Heart left ventricle (tissue), 16 donors: Measurements from ENCODE around the gene UNC13C. TPM values are rescaled to one million over a fixed set of nuclear protein-coding genes. Genes with fewer than 3 reads are reported as not detected.

Experiments used
- ATAC-seq, 4 donors: fragments of 200-7000 bp; cut with Tn5 transposase; one replicate each; pipeline ENCODE4 v1.9.1; 2020 to 2022; ENCODE audit warnings: moderate library complexity in 4 of 4, mild to moderate bottlenecking in 3 of 4, moderate number of reproducible peaks in 1 of 4
- DNase-seq, 5 donors: peaks; one replicate each; pipeline ENCODE4 v3.0.0-alpha.2; 2020
- H3K27ac ChIP-seq, 12 donors: fragments of 200-600 bp; sonication (generic) in 4 of 12; one replicate each; pipeline versions ENCODE4 v1.5.0 to v1.8.0; 2016 to 2022; ENCODE audit warnings: mild to moderate bottlenecking in 2 of 12
- H3K27me3 ChIP-seq, 9 donors: fragments of 200-600 bp; sonication (generic) in 2 of 9; one replicate each; pipeline versions ENCODE4 v1.5.1 to v1.8.0; 2016 to 2022; ENCODE audit warnings: mild to moderate bottlenecking in 3 of 9
- H3K36me3 ChIP-seq, 9 donors: fragments of 200-600 bp; sonication (generic) in 2 of 9; one replicate each; pipeline versions ENCODE4 v1.5.0 to v1.8.0; 2018 to 2022; ENCODE audit warnings: mild to moderate bottlenecking in 2 of 9
- H3K4me1 ChIP-seq, 12 donors: fragments of 200-600 bp; sonication (generic) in 4 of 12; one replicate each; pipeline versions ENCODE4 v1.5.0 to v1.8.0; 2016 to 2022; ENCODE audit warnings: mild to moderate bottlenecking in 3 of 12
- H3K4me3 ChIP-seq, 12 donors: fragments of 200-600 bp; sonication (generic) in 4 of 12; one replicate each; pipeline versions ENCODE4 v1.5.0 to v1.8.0; 2017 to 2022; ENCODE audit warnings: mild to moderate bottlenecking in 9 of 12, moderate library complexity in 4 of 12
- H3K9me3 ChIP-seq, 12 donors: fragments of 200-600 bp; sonication (generic) in 4 of 12; one replicate each; pipeline versions ENCODE4 v1.5.0 to v1.8.0; 2016 to 2022; ENCODE audit warnings: mild to moderate bottlenecking in 1 of 12
- POLR2A ChIP-seq, 2 donors: fragments of 450-650 bp; IDR thresholded peaks; one replicate each; pipeline ENCODE4 v1.6.1; 2017; ENCODE audit warnings: antibody characterized with exemption in 2 of 2, mild to moderate bottlenecking in 2 of 2, moderate library complexity in 2 of 2
- WGBS, 4 donors: extraction: QIAGEN DNeasy Blood & Tissue Kit in 2 of 4; methylation state at CpG; one replicate each; pipeline versions ENCODE4 v1.1.5 to v1.1.7; 2013 to 2018; 5-methylcytosine and 5-hydroxymethylcytosine counted together
- intact Hi-C, 10 donors: fragments of 100-400 bp; cut with DNase I; formaldehyde crosslinking; loops; one replicate each; pipeline versions ENCODE4 v1.11.1 to v1.14.2; 2022
- polyA plus RNA-seq, 2 donors: library from polyadenylated mRNA; stranded (reverse); fragments of 200-250 nt; gene quantifications; one replicate each; pipeline ENCODE4 v1.2.3, GENCODE V29; 2013
- total RNA-seq, 9 donors: library from RNA; depleted of rRNA in 2 of 9; stranded (reverse); fragments of >200 nt in 2 of 9; fragmentation: NEBNext Ultra II Directional in 3 of 9; extraction: Animal tissue kit (Norgen Biotek cat#: 25700) in 3 of 9; gene quantifications; one replicate each; pipeline versions ENCODE4 v1.1.0 to v1.2.4, GENCODE V29; 2016 to 2023
- TF ChIP-seq, protein P1 (sequence below), 12 donors: fragments of 200-600 bp; sonication (generic) in 4 of 12; IDR thresholded peaks; one replicate each; pipeline versions ENCODE4 v1.5.0 to v1.8.0; 2018 to 2022; ENCODE audit warnings: antibody characterized with exemption in 12 of 12, mild to moderate bottlenecking in 5 of 12
- donor health status: ischemic (EF 13 %, LVEDD 7.1; RV severe dilation, severe dysfunction).
- donor health status: healthy with polysubstance abuse.
- donor health status: DM: no; HTN: yes; CAD: no.
- donor health status: DM: no; HTN: no; CAD: no.
- donor health status: ischemic (EF 25% LVEDD 6.9; RV normal size, moderate dysfunction).
- donor health status: ischemic (EF 25% LVEDD 5.7; RV mildly dilated, moderate dysfunction).
- donor health status: healthy.
- donor health status: DM: yes; HTN: yes; CAD: no.
- donor health status: ischemic (EF 35%, LVEDD 5.7; RV mildly dilated, moderate dysfunction).
- donor health status: nonischemic (EF 11% LVEDD 7.7; RV severe dilation, severe dysfunction).
- donor health status: DM: yes; HTN: yes; CAD: no.
- donor health status: PGD.
- donor health status: ischemic (EF 29% LVEDD 5.4; RV normal size, mild dysfunction).
- donor health status: nonischemic (EF 23%, LVEDD 6.1; RV moderate dilation, normal function).

UNC13C gene
- total and polyA plus RNA-seq, 11 donors: 0.07 to 0.71 (median 0.39) TPM; not detected in 5

DNA sequence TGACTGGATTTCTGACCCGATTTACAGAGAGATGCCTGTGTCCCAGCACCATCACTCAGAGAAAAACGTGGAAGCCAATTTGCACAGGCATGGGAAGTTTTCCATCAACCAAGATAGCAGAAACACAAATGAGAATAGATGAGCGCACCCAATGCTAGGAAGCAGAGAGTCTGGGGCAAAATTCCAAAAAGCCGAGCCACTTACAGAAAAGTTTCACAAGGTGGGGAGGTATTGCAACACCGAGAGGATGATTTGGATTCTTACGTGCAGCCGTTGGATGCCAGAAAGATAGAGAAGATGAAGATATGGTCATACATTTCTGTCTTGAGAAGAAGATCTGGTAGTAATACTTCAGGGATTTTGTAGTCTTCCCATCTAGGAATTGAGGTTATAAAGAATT, 57.4 kb downstream of the UNC13C start:
- ATAC-seq: no peak

DNA sequence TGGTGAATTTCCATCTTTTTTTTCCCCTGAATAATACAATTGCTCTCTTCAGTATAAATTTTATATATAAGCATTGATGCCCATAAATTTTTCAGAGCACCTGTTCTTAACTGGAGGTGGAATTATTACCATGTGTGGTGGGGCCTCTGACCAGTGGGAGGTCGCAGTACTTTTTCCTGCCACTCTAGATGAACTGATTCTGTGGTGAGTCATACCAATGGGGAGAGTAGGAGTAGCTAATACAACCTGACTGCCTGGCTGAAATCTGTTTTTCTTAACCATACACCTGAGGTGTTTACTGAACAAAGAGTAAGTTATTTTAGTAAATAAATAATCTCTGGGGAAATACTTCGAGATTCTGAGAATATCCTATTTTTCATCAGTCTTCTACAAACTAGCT, 67.2 kb downstream of the UNC13C start:
- TF ChIP-seq, protein P1, sequence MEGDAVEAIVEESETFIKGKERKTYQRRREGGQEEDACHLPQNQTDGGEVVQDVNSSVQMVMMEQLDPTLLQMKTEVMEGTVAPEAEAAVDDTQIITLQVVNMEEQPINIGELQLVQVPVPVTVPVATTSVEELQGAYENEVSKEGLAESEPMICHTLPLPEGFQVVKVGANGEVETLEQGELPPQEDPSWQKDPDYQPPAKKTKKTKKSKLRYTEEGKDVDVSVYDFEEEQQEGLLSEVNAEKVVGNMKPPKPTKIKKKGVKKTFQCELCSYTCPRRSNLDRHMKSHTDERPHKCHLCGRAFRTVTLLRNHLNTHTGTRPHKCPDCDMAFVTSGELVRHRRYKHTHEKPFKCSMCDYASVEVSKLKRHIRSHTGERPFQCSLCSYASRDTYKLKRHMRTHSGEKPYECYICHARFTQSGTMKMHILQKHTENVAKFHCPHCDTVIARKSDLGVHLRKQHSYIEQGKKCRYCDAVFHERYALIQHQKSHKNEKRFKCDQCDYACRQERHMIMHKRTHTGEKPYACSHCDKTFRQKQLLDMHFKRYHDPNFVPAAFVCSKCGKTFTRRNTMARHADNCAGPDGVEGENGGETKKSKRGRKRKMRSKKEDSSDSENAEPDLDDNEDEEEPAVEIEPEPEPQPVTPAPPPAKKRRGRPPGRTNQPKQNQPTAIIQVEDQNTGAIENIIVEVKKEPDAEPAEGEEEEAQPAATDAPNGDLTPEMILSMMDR (IDR thresholded peaks at IDR 0.05): no peak
- no peak for TF ChIP-seq POLR2A (IDR thresholded peaks at IDR 0.05)
- H3K4me1 ChIP-seq: no peaks in the 10 kb centered on the region
- no peak overlapping the region for H3K27ac ChIP-seq
- intact Hi-C loops: no loop called here
- WGBS, 4 donors: 62 to 72% (median 65%) methylated on average over 2 of the region's 2 CpGs
- no peak overlapping the region for H3K4me3 ChIP-seq
- DNase-seq: no peak
- H3K9me3 ChIP-seq: peaks cover 0 to 2% (median 0%) of the 10 kb centered on the region in 12 donors
- H3K36me3 ChIP-seq: no peaks in the 10 kb centered on the region
- H3K27me3 ChIP-seq: no peaks in the 10 kb centered on the region
- no peak for ATAC-seq

More for the DNA sequence above, 57.4 kb downstream of the UNC13C start:
- H3K9me3 ChIP-seq: no peaks in the 10 kb centered on the region
- 88 to 90% (median 89%) methylated on average over 7 of the region's 7 CpGs for WGBS, 4 donors
- intact Hi-C loops: no loop called here
- H3K4me1 ChIP-seq: peaks cover 0 to 3% (median 0%) of the 10 kb centered on the region in 12 donors
- DNase-seq: no peak
- no peaks in the 10 kb centered on the region for H3K36me3 ChIP-seq
- no peak overlapping the region for H3K27ac ChIP-seq
- no peaks in the 10 kb centered on the region for H3K27me3 ChIP-seq
- TF ChIP-seq POLR2A (IDR thresholded peaks at IDR 0.05): no peak
- TF ChIP-seq, protein P1 (IDR thresholded peaks at IDR 0.05): no peak
- no peak overlapping the region for H3K4me3 ChIP-seq

DNA sequence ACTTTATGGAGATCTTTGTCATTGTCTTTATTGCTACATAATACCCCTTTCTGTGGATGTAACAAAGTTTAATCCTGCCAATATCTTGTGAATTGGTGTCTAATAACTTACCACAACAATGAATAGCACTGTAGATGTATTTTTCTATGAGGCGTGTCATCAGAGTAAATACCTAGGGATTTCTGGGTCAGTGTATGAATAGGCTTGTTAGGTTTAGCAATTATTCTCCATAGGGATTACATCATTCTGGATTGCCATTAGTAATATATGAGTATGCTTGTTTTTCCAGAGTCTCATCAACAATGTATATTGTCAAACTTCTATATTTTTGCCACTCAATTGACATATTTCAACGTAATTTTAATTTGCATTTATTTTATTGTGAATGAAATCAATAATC, 67.9 kb downstream of the UNC13C start:
- intact Hi-C loops: no loop called here
- no peak overlapping the region for H3K27ac ChIP-seq
- peaks cover 0 to 2% (median 0%) of the 10 kb centered on the region in 12 donors for H3K9me3 ChIP-seq
- H3K4me1 ChIP-seq: no peaks in the 10 kb centered on the region
- H3K4me3 ChIP-seq: no peak overlapping the region
- TF ChIP-seq, protein P1 (IDR thresholded peaks at IDR 0.05): no peak
- no peak for TF ChIP-seq POLR2A (IDR thresholded peaks at IDR 0.05)
- WGBS, 4 donors: 74 to 87% (median 77%) methylated on average over 2 of the region's 2 CpGs
- DNase-seq (no peak), ATAC-seq (no peak)
- H3K27me3 ChIP-seq: no peaks in the 10 kb centered on the region
- no peaks in the 10 kb centered on the region for H3K36me3 ChIP-seq

DNA sequence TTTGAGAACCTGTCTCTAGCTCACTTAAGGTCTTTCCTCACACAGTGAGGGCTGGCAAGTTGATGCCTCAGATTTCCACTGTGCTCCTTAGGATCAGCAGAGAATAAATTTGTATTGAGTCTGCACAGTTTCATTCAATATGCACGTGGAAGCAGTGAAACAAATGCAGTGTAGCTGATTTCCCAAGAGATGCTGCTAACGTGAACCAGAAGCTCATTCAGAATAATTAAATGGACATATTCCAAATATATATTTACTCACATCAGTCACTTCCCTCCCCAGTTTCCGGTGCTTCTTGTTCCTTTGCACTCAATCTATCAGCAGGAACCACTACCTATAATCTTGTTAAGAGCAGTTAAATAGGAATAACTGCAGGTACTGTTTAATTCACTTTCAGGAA, 86.1 kb downstream of the UNC13C start:
- Histone ChIP-seq H3K4me1 (no peaks in the 10 kb centered on the region), H3K27ac (no peak overlapping the region), H3K9me3 (peaks cover 0 to 5% (median 0%) of the 10 kb centered on the region in 12 donors), H3K36me3 (no peaks in the 10 kb centered on the region), H3K27me3 (no peaks in the 10 kb centered on the region), H3K4me3 (no peak overlapping the region)
- DNase-seq (no peak), ATAC-seq (no peak)
- intact Hi-C loops: no loop called here
- WGBS, 4 donors: 18 to 34% (median 31%) methylated on average over 3 of the region's 3 CpGs
- no peak for TF ChIP-seq POLR2A (IDR thresholded peaks at IDR 0.05)
- TF ChIP-seq, protein P1 (IDR thresholded peaks at IDR 0.05): no peak
